HEK293 (cell line): ENCODE measurements around the gene PRKCE.

Source experiments
- GLI2 ChIP-seq: fragments of 450-650 bp; formaldehyde crosslinking; IDR thresholded peaks from 2 replicates; pipeline ENCODE4; 2017; ENCODE audit warnings: missing biosample characterization, missing genetic modification characterization, low read depth, borderline replicate concordance
- KLF9 ChIP-seq: fragments of 450-650 bp; formaldehyde crosslinking; IDR thresholded peaks from 2 replicates; pipeline ENCODE4 v1.5.1; 2016; ENCODE audit warnings: missing biosample characterization, missing genetic modification characterization, low read depth
- ZNF184 ChIP-seq: fragments of 450-650 bp; IDR thresholded peaks from 2 replicates; pipeline ENCODE4 v1.5.1; 2018; ENCODE audit warnings: missing biosample characterization, mild to moderate bottlenecking, missing genetic modification characterization
- ZNF324 ChIP-seq: fragments of 450-650 bp; formaldehyde crosslinking; IDR thresholded peaks from 2 replicates; pipeline ENCODE4 v1.5.1; 2016; ENCODE audit warnings: missing biosample characterization, missing genetic modification characterization
- ZNF792 ChIP-seq: fragments of 450-650 bp; formaldehyde crosslinking; IDR thresholded peaks from 2 replicates; pipeline ENCODE4 v1.5.1; 2016; ENCODE audit warnings: missing biosample characterization, missing genetic modification characterization
- TF ChIP-seq, protein P1 (sequence below): fragments of 450-650 bp; formaldehyde crosslinking; IDR thresholded peaks from 2 replicates; pipeline ENCODE4 v1.5.1; 2016; ENCODE audit warnings: missing biosample characterization, missing genetic modification characterization
- TF ChIP-seq, protein P2 (sequence below): fragments of 450-650 bp; formaldehyde crosslinking; IDR thresholded peaks from 2 replicates; pipeline ENCODE4 v1.5.1; 2016; ENCODE audit warnings: missing biosample characterization, missing genetic modification characterization
- TF ChIP-seq, protein P3 (sequence below): fragments of 450-650 bp; formaldehyde crosslinking; IDR thresholded peaks from 2 replicates; pipeline ENCODE4 v1.5.1; 2016; ENCODE audit warnings: missing biosample characterization, missing genetic modification characterization
- TF ChIP-seq, protein P4 (sequence below): fragments of 450-650 bp; formaldehyde crosslinking; IDR thresholded peaks from 2 replicates; pipeline ENCODE4 v1.5.1; 2016; ENCODE audit warnings: missing biosample characterization, missing genetic modification characterization
- TF ChIP-seq, protein P5 (sequence below): fragments of 450-650 bp; formaldehyde crosslinking; IDR thresholded peaks from 2 replicates; pipeline ENCODE4 v1.5.1; 2017; ENCODE audit warnings: missing biosample characterization, missing genetic modification characterization
- TF ChIP-seq, protein P6 (sequence below): fragments of 450-650 bp; formaldehyde crosslinking; IDR thresholded peaks from 2 replicates; pipeline ENCODE4 v1.5.1; 2016; ENCODE audit warnings: missing biosample characterization, missing genetic modification characterization
- TF ChIP-seq, protein P7 (sequence below): fragments of 450-650 bp; formaldehyde crosslinking; IDR thresholded peaks from 2 replicates; pipeline ENCODE4 v1.5.1; 2016; ENCODE audit warnings: missing biosample characterization, missing genetic modification characterization, low read depth

DNA sequence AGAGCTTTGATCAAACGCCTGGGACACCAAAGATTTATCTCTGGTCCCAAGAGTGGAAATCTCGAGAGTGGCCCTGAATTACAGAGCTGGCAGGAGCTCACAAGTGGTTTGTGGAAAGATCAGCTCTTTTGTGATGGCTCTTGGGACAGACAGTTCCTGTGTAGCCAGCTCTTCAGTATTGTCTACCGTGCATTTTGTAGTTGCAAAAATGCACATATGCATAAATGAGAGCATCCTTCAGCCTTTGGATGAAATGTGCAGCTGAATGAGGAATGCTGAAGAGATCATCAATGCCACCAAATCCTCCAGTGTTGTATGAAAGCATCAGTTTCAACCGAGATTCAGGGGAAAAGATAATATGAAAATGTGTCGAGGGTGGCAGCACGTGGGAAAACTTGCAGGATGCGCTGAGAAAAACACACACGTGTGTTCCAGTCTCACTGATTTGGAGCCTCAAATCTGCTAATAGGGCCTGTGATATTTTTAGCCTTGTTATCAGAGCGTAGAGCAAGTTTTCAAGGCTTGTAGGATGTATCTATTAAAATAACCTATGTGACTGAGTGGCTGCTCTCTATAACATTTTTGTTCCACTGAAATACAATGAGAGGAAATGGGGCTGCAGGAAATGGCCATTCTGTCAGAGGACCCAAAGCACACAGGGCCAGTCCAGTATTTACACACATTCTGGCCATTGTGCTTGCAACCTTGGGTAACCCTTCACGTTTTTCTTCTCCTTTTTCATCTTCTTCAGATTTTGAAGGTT is 138.7 kb downstream of the PRKCE start:
- TF ChIP-seq, protein P1, sequence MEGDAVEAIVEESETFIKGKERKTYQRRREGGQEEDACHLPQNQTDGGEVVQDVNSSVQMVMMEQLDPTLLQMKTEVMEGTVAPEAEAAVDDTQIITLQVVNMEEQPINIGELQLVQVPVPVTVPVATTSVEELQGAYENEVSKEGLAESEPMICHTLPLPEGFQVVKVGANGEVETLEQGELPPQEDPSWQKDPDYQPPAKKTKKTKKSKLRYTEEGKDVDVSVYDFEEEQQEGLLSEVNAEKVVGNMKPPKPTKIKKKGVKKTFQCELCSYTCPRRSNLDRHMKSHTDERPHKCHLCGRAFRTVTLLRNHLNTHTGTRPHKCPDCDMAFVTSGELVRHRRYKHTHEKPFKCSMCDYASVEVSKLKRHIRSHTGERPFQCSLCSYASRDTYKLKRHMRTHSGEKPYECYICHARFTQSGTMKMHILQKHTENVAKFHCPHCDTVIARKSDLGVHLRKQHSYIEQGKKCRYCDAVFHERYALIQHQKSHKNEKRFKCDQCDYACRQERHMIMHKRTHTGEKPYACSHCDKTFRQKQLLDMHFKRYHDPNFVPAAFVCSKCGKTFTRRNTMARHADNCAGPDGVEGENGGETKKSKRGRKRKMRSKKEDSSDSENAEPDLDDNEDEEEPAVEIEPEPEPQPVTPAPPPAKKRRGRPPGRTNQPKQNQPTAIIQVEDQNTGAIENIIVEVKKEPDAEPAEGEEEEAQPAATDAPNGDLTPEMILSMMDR (tag by site-specific recombination) = no peak
- TF ChIP-seq ZNF184 (tag by site-specific recombination) (no peak), ZNF324 (tag by site-specific recombination) (no peak), GLI2 (tag by site-specific recombination) (no peak), KLF9 (tag by site-specific recombination) (no peak), ZNF792 (no peak)
- TF ChIP-seq, protein P2, sequence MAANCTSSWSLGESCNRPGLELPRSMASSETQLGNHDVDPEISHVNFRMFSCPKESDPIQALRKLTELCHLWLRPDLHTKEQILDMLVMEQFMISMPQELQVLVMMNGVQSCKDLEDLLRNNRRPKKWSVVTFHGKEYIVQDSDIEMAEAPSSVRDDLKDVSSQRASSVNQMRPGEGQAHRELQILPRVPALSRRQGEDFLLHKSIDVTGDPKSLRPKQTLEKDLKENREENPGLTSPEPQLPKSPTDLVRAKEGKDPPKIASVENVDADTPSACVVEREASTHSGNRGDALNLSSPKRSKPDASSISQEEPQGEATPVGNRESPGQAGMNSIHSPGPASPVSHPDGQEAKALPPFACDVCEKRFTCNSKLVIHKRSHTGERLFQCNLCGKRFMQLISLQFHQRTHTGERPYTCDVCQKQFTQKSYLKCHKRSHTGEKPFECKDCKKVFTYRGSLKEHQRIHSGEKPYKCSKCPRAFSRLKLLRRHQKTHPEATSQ (tag by site-specific recombination) = no peak
- TF ChIP-seq, protein P3, sequence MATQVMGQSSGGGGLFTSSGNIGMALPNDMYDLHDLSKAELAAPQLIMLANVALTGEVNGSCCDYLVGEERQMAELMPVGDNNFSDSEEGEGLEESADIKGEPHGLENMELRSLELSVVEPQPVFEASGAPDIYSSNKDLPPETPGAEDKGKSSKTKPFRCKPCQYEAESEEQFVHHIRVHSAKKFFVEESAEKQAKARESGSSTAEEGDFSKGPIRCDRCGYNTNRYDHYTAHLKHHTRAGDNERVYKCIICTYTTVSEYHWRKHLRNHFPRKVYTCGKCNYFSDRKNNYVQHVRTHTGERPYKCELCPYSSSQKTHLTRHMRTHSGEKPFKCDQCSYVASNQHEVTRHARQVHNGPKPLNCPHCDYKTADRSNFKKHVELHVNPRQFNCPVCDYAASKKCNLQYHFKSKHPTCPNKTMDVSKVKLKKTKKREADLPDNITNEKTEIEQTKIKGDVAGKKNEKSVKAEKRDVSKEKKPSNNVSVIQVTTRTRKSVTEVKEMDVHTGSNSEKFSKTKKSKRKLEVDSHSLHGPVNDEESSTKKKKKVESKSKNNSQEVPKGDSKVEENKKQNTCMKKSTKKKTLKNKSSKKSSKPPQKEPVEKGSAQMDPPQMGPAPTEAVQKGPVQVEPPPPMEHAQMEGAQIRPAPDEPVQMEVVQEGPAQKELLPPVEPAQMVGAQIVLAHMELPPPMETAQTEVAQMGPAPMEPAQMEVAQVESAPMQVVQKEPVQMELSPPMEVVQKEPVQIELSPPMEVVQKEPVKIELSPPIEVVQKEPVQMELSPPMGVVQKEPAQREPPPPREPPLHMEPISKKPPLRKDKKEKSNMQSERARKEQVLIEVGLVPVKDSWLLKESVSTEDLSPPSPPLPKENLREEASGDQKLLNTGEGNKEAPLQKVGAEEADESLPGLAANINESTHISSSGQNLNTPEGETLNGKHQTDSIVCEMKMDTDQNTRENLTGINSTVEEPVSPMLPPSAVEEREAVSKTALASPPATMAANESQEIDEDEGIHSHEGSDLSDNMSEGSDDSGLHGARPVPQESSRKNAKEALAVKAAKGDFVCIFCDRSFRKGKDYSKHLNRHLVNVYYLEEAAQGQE = no peak
- TF ChIP-seq, protein P4, sequence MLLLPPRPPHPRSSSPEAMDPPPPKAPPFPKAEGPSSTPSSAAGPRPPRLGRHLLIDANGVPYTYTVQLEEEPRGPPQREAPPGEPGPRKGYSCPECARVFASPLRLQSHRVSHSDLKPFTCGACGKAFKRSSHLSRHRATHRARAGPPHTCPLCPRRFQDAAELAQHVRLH = no peak
- TF ChIP-seq, protein P5, sequence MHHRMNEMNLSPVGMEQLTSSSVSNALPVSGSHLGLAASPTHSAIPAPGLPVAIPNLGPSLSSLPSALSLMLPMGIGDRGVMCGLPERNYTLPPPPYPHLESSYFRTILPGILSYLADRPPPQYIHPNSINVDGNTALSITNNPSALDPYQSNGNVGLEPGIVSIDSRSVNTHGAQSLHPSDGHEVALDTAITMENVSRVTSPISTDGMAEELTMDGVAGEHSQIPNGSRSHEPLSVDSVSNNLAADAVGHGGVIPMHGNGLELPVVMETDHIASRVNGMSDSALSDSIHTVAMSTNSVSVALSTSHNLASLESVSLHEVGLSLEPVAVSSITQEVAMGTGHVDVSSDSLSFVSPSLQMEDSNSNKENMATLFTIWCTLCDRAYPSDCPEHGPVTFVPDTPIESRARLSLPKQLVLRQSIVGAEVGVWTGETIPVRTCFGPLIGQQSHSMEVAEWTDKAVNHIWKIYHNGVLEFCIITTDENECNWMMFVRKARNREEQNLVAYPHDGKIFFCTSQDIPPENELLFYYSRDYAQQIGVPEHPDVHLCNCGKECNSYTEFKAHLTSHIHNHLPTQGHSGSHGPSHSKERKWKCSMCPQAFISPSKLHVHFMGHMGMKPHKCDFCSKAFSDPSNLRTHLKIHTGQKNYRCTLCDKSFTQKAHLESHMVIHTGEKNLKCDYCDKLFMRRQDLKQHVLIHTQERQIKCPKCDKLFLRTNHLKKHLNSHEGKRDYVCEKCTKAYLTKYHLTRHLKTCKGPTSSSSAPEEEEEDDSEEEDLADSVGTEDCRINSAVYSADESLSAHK (tag by site-specific recombination) = no peak
- TF ChIP-seq, protein P6, sequence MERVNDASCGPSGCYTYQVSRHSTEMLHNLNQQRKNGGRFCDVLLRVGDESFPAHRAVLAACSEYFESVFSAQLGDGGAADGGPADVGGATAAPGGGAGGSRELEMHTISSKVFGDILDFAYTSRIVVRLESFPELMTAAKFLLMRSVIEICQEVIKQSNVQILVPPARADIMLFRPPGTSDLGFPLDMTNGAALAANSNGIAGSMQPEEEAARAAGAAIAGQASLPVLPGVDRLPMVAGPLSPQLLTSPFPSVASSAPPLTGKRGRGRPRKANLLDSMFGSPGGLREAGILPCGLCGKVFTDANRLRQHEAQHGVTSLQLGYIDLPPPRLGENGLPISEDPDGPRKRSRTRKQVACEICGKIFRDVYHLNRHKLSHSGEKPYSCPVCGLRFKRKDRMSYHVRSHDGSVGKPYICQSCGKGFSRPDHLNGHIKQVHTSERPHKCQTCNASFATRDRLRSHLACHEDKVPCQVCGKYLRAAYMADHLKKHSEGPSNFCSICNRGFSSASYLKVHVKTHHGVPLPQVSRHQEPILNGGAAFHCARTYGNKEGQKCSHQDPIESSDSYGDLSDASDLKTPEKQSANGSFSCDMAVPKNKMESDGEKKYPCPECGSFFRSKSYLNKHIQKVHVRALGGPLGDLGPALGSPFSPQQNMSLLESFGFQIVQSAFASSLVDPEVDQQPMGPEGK (tag by site-specific recombination) = no peak
- TF ChIP-seq, protein P7, sequence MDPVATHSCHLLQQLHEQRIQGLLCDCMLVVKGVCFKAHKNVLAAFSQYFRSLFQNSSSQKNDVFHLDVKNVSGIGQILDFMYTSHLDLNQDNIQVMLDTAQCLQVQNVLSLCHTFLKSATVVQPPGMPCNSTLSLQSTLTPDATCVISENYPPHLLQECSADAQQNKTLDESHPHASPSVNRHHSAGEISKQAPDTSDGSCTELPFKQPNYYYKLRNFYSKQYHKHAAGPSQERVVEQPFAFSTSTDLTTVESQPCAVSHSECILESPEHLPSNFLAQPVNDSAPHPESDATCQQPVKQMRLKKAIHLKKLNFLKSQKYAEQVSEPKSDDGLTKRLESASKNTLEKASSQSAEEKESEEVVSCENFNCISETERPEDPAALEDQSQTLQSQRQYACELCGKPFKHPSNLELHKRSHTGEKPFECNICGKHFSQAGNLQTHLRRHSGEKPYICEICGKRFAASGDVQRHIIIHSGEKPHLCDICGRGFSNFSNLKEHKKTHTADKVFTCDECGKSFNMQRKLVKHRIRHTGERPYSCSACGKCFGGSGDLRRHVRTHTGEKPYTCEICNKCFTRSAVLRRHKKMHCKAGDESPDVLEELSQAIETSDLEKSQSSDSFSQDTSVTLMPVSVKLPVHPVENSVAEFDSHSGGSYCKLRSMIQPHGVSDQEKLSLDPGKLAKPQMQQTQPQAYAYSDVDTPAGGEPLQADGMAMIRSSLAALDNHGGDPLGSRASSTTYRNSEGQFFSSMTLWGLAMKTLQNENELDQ (tag by site-specific recombination) = no peak
